ENCODE results near the gene EPHB3.

EPHB3 gene

GRCh38 chr3:184582646-184583577 is 21.3 kb downstream of the EPHB3 start:
- no peak for DNase-seq

GRCh38 chr3:184583578-184584451 is 22.2 kb downstream of the EPHB3 start:
- peak; percentile 66 for DNase-seq

GRCh38 chr3:184584464-184584891 is 22.9 kb downstream of the EPHB3 start:
- peak; percentile 25 for DNase-seq

- DNase-seq: no peak
These were observed 24.0 kb downstream of the EPHB3 start for GRCh38 chr3:184585545-184585944.

- no peak for DNase-seq
These were observed 25.3 kb downstream of the EPHB3 start for GRCh38 chr3:184586851-184587250.

GRCh38 chr3:184588776-184589175 is 27.2 kb downstream of the EPHB3 start:
- no peak for DNase-seq

- DNase-seq: peak; percentile 96
These were observed 29.2 kb downstream of the EPHB3 start for GRCh38 chr3:184590795-184591194.

GRCh38 chr3:184591789-184592188 is 30.2 kb downstream of the EPHB3 start:
- peak; percentile 97 for DNase-seq

GRCh38 chr3:184592371-184593219 is 31.0 kb downstream of the EPHB3 start:
- peak; percentile 81 for DNase-seq

GRCh38 chr3:184593220-184593927 is 31.8 kb downstream of the EPHB3 start:
- peak; percentile 19 for DNase-seq

GRCh38 chr3:184593928-184594303 is 32.3 kb downstream of the EPHB3 start:
- DNase-seq: no peak

GRCh38 chr3:184594371-184595001 is 32.9 kb downstream of the EPHB3 start:
- DNase-seq: no peak

- DNase-seq: no peak
These were observed 34.1 kb downstream of the EPHB3 start for GRCh38 chr3:184595726-184596125.

GRCh38 chr3:184596233-184596632 is 34.6 kb downstream of the EPHB3 start:
- no peak for DNase-seq

GRCh38 chr3:184596886-184597575 is 35.4 kb downstream of the EPHB3 start:
- DNase-seq: no peak

GRCh38 chr3:184597829-184598573 is 36.4 kb downstream of the EPHB3 start:
- no peak for DNase-seq

GRCh38 chr3:184598574-184598927 is 37.0 kb downstream of the EPHB3 start:
- DNase-seq: peak; percentile 22

GRCh38 chr3:184599143-184599542 is 37.6 kb downstream of the EPHB3 start:
- no peak for DNase-seq

- DNase-seq: peak; percentile 83
These were observed 39.2 kb downstream of the EPHB3 start for GRCh38 chr3:184600685-184601377.
